BLaER1 treated with 17β-estradiol and CSF1 and Interleukin-3, amounts not matched to agents 10 nM and 100 nM (cell line): ENCODE measurements around the gene LEPROT.
"Not testable (repeated sequence)": the region's sequence is repeated elsewhere in the genome, so short reads cannot be mapped to it uniquely, and the experiment has no call there.

Experiments used
- H3K27ac ChIP-seq, 11 experiments: shearing (Covaris generic); formaldehyde crosslinking; 2 replicates each; pipeline ENCODE4 v1.8.1; 2022
- H3K27me3 ChIP-seq, 11 experiments: shearing (Covaris generic); formaldehyde crosslinking; 2 replicates each; pipeline ENCODE4 v1.8.1; 2022
- H3K36me3 ChIP-seq, 11 experiments: shearing (Covaris generic); formaldehyde crosslinking; 2 replicates each; pipeline ENCODE4 v1.8.1; 2022
- H3K4me1 ChIP-seq, 10 experiments: shearing (Covaris generic); formaldehyde crosslinking; 2 replicates each; pipeline ENCODE4 v1.8.1; 2022
- H3K4me2 ChIP-seq, 11 experiments: shearing (Covaris generic); formaldehyde crosslinking; 2 replicates each; pipeline ENCODE4 v1.8.1; 2022
- H3K4me3 ChIP-seq, 10 experiments: shearing (Covaris generic); formaldehyde crosslinking; 2 replicates each; pipeline ENCODE4 v1.8.1; 2022
- H3K9ac ChIP-seq, 11 experiments: shearing (Covaris generic); formaldehyde crosslinking; 2 replicates each; pipeline ENCODE4 v1.8.1; 2022
- H3K9me3 ChIP-seq, 11 experiments: shearing (Covaris generic); formaldehyde crosslinking; replicated peaks in 1 of 11; 2 replicates each; pipeline ENCODE4 v1.8.1; 2022
- H4K20me1 ChIP-seq, 11 experiments: shearing (Covaris generic); formaldehyde crosslinking; 2 replicates each; pipeline ENCODE4 v1.8.1; 2022
- Cebpa-rat ChIP-seq, 11 experiments: shearing (Covaris generic); IDR thresholded peaks; 2 replicates each; pipeline ENCODE4 v1.8.1; 2022

LEPROT gene

GRCh38 chr1:65456481-65456880 is 36.0 kb downstream of the LEPROT start:
- Histone ChIP-seq H3K9ac (no peak overlapping the region), H3K27me3 (no peaks in the 10 kb centered on the region), H4K20me1 (no peaks in the 10 kb centered on the region), H3K36me3 (no peaks in the 10 kb centered on the region), H3K4me1 (no peaks in the 10 kb centered on the region), H3K4me3 (no peak overlapping the region), H3K27ac (no peak overlapping the region), H3K9me3 (peaks cover 0 to 7% (median 5%) of the 10 kb centered on the region in 11 experiments; a peak in 7 of 22 replicates), H3K4me2 (no peak overlapping the region)
- no peak for TF ChIP-seq Cebpa-rat (IDR thresholded peaks at IDR 0.05)

GRCh38 chr1:65457868-65458267 is 37.4 kb downstream of the LEPROT start:
- H3K9ac ChIP-seq, result no peak overlapping the region
- no peak for TF ChIP-seq Cebpa-rat (IDR thresholded peaks at IDR 0.05)
- no peaks in the 10 kb centered on the region for H3K36me3 ChIP-seq
- H3K9me3 ChIP-seq, result peaks cover 0 to 11% (median 5%) of the 10 kb centered on the region in 11 experiments; a peak in 8 of 22 replicates
- no peaks in the 10 kb centered on the region for H3K4me1 ChIP-seq
- no peak overlapping the region for H3K4me3 ChIP-seq
- H3K27ac ChIP-seq, result no peak overlapping the region
- H3K4me2 ChIP-seq, result no peak overlapping the region
- no peaks in the 10 kb centered on the region for H3K27me3 ChIP-seq
- H4K20me1 ChIP-seq, result no peaks in the 10 kb centered on the region

DNA sequence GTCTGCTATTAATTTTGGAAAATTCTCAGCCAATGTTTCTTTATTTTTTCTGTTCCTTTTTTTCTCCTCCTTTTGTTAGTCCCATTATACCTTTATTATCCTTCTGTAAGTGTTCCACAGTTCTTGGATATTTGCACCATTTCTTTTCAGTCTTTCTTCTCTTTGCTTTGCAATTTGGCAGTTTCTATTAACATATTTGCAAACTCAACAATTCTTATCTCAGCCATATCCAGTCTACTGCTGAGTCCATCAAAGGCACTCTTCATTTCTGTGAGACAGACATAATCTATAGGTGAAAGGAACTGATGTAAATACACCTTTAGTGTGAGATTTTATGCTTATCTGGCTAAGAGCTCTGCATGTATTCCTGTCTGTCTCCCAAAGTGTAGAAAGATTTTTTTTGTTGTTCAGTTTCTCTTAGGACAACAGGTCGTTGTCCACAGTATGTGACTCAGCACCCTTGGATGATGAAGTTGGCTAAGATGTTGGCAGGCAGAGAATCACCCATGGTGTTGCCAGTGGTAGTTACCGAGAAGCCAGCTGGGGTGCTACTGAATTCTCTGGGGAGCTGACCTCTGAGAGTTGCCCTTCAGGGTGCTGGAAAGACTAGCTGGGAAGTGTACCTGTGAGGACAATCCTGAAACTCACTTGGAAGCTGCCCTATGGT is 38.4 kb downstream of the LEPROT start:
- TF ChIP-seq Cebpa-rat (IDR thresholded peaks at IDR 0.05), result no peak
- H4K20me1 ChIP-seq, result no peaks in the 10 kb centered on the region
- no peaks in the 10 kb centered on the region for H3K36me3 ChIP-seq
- no peak overlapping the region for H3K4me3 ChIP-seq
- no peaks in the 10 kb centered on the region for H3K4me1 ChIP-seq
- H3K4me2 ChIP-seq, result no peak overlapping the region
- H3K27ac ChIP-seq, result no peak overlapping the region
- H3K9ac ChIP-seq, result no peak overlapping the region
- peaks cover 0 to 17% (median 5%) of the 10 kb centered on the region in 11 experiments; a peak in 8 of 22 replicates for H3K9me3 ChIP-seq
- H3K27me3 ChIP-seq, result no peaks in the 10 kb centered on the region

GRCh38 chr1:65459397-65459768 is 38.9 kb downstream of the LEPROT start:
- Histone ChIP-seq H3K36me3 (no peaks in the 10 kb centered on the region), H3K4me2 (no peak overlapping the region), H3K27me3 (no peaks in the 10 kb centered on the region), H3K27ac (no peak overlapping the region), H3K9ac (no peak overlapping the region), H3K9me3 (peaks cover 0 to 17% (median 5%) of the 10 kb centered on the region in 11 experiments; a peak in 8 of 22 replicates), H4K20me1 (no peaks in the 10 kb centered on the region), H3K4me3 (no peak overlapping the region), H3K4me1 (no peaks in the 10 kb centered on the region)
- no peak for TF ChIP-seq Cebpa-rat (IDR thresholded peaks at IDR 0.05)

GRCh38 chr1:65465837-65466236 is 45.4 kb downstream of the LEPROT start:
- H3K4me3 ChIP-seq, H3K9ac ChIP-seq, H4K20me1 ChIP-seq, H3K4me2 ChIP-seq, H3K4me1 ChIP-seq, H3K27ac ChIP-seq, H3K27me3 ChIP-seq, H3K36me3 ChIP-seq: not testable (repeated sequence)
- peaks cover 0 to 15% (median 3%) of the 10 kb centered on the region in 11 experiments; a peak in 7 of 22 replicates for H3K9me3 ChIP-seq

GRCh38 chr1:65467536-65467935 is 47.1 kb downstream of the LEPROT start:
- H3K4me2 ChIP-seq, result no peak overlapping the region
- no peak overlapping the region for H3K27ac ChIP-seq
- no peaks in the 10 kb centered on the region for H3K36me3 ChIP-seq
- H3K4me1 ChIP-seq, result no peaks in the 10 kb centered on the region
- no peaks in the 10 kb centered on the region for H4K20me1 ChIP-seq
- no peak for TF ChIP-seq Cebpa-rat (IDR thresholded peaks at IDR 0.05)
- no peak overlapping the region for H3K9ac ChIP-seq
- H3K27me3 ChIP-seq, result no peaks in the 10 kb centered on the region
- no peak overlapping the region for H3K4me3 ChIP-seq
- peaks cover 0 to 15% (median 3%) of the 10 kb centered on the region in 11 experiments; a peak in 6 of 22 replicates for H3K9me3 ChIP-seq

DNA sequence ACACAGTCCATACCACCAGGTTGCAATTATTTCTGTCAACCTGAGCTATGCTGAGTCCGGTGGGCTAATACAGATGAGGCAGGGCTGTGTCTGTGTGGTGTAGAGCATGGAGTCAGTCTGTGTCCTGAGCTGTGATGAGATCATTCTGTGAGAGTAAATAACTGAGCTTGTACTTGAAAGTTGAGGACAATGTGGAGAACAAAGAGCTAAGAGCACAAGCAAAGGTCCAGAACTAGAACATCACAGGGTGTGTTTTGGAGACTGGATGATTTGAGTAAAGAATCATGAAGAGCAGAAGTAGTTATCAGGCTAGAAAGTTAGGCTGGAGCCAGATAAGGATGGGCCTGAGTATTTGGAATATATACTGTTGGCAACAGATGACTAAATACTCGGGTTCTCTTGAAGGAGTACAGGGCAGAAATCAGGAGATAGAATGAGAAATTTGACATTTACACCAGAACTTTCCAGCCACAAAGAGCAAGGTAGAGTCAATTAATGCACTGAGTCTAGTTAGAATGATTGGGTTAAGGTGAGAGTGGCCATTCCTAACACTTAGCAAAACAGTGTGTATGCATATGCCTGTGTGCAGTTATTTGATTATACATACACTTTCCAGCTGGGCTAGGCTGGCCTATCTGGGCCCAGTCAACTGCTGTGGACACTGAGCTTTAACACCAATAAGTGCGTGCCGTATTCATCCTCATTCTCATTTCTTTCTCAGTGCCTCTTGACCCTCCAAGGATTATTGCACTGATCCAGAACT is 48.8 kb downstream of the LEPROT start:
- Histone ChIP-seq H3K9me3 (peaks cover 0 to 11% (median 0%) of the 10 kb centered on the region in 11 experiments; a peak in 3 of 22 replicates), H3K27ac (no peak overlapping the region), H3K9ac (no peak overlapping the region), H3K4me1 (no peaks in the 10 kb centered on the region), H3K4me2 (no peak overlapping the region), H4K20me1 (no peaks in the 10 kb centered on the region), H3K4me3 (no peak overlapping the region), H3K36me3 (no peaks in the 10 kb centered on the region), H3K27me3 (no peaks in the 10 kb centered on the region)
- TF ChIP-seq Cebpa-rat (IDR thresholded peaks at IDR 0.05), result no peak

DNA sequence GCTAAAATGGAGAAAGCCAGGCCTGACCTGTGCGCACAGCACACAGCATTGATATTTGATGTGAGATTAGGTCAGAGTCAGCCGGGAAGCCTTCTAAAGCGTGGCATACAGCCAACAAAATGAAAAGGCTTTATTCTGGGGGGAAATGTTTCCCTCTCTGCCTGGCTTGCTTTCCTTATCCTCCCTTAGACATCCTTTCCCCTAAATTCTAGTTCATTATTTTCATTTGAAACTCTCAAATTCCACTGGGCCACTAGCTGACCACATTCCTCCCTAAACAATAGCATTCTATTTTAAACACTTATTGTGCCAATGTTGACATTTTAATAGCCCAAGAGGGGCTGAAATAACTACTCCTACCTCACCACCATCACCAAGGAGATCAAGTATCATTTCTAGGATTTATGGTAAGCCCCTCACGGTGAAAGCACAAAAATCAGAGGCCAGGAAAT is 49.4 kb downstream of the LEPROT start:
- Histone ChIP-seq H3K4me3 (no peak overlapping the region), H3K4me2 (no peak overlapping the region), H4K20me1 (no peaks in the 10 kb centered on the region), H3K9ac (no peak overlapping the region), H3K36me3 (no peaks in the 10 kb centered on the region), H3K4me1 (no peaks in the 10 kb centered on the region), H3K27ac (no peak overlapping the region), H3K9me3 (peaks cover 0 to 11% (median 0%) of the 10 kb centered on the region in 11 experiments; a peak in 3 of 22 replicates), H3K27me3 (no peaks in the 10 kb centered on the region)
- TF ChIP-seq Cebpa-rat (IDR thresholded peaks at IDR 0.05), result no peak

GRCh38 chr1:65470766-65471165 is 50.3 kb downstream of the LEPROT start:
- H3K27ac ChIP-seq, result no peak overlapping the region
- no peaks in the 10 kb centered on the region for H4K20me1 ChIP-seq
- no peak overlapping the region for H3K9ac ChIP-seq
- TF ChIP-seq Cebpa-rat (IDR thresholded peaks at IDR 0.05), result no peak
- no peaks in the 10 kb centered on the region for H3K4me1 ChIP-seq
- peaks cover 0 to 11% (median 0%) of the 10 kb centered on the region in 11 experiments; a peak in 3 of 22 replicates for H3K9me3 ChIP-seq
- no peaks in the 10 kb centered on the region for H3K27me3 ChIP-seq
- no peaks in the 10 kb centered on the region for H3K36me3 ChIP-seq
- H3K4me3 ChIP-seq, result no peak overlapping the region
- H3K4me2 ChIP-seq, result no peak overlapping the region
